ENCODE data around the gene CDX1. TPM values are rescaled to one million over a fixed set of nuclear protein-coding genes. Genes with fewer than 3 reads are reported as not detected.

CDX1 gene
- total and polyA plus RNA-seq, 12 donors, result 0.13 to 0.32 TPM; not detected in 10

- Histone ChIP-seq H3K27ac (peak overlapping the region; percentile 77 to 92 (median 85)), H3K4me1 (peaks cover 39 to 100% (median 76%) of the 10 kb centered on the region in 9 donors), H3K36me3 (peaks cover 0 to 39% (median 0%) of the 10 kb centered on the region in 9 donors), H3K27me3 (no peaks in the 10 kb centered on the region), H3K4me3 (peak overlapping the region in 2 of 10 donors; percentile 1 to 10), H3K9me3 (no peaks in the 10 kb centered on the region)
- intact Hi-C loops (cut with DNase I), result loop anchor here in 4 of 10 donors (10.0 kb wide), 2 partner anchors 217 to 297 kb away; partner anchors contain the start of gene TCOF1 (in 1 of the 4)
- no peak for ATAC-seq
- WGBS, 2 donors, result 62 to 73% methylated on average over 5 of the region's 5 CpGs
- no peak for TF ChIP-seq CTCF (IDR thresholded peaks at IDR 0.05)
- DNase-seq, result peak in 1 of 2 donors; percentile 18
These were observed 28.6 kb upstream of the CDX1 start for GRCh38 chr5:150137997-150138396.

GRCh38 chr5:150138551-150139265, 27.9 kb upstream of the CDX1 start:
- no peak for TF ChIP-seq CTCF (IDR thresholded peaks at IDR 0.05)
- intact Hi-C loops (cut with DNase I), result loop anchor here in 4 of 10 donors (10.0 kb wide), 2 partner anchors 216 to 296 kb away; partner anchors contain the start of gene TCOF1 (in 1 of the 4)
- peaks cover 0 to 31% (median 0%) of the 10 kb centered on the region in 9 donors for H3K36me3 ChIP-seq
- peak overlapping the region; percentile 78 to 92 (median 85) for H3K27ac ChIP-seq
- DNase-seq (peak; percentile 60 to 63), ATAC-seq (peak in 6 of 8 donors; percentile 4 to 44 (median 32))
- no peaks in the 10 kb centered on the region for H3K27me3 ChIP-seq
- 48 to 51% methylated on average over 10 of the region's 10 CpGs for WGBS, 2 donors
- peak overlapping the region in 4 of 10 donors; percentile 5 to 11 (median 8) for H3K4me3 ChIP-seq
- peaks cover 45 to 100% (median 80%) of the 10 kb centered on the region in 9 donors for H3K4me1 ChIP-seq
- no peaks in the 10 kb centered on the region for H3K9me3 ChIP-seq

- no peaks in the 10 kb centered on the region for H3K9me3 ChIP-seq
- ATAC-seq (no peak), DNase-seq (no peak)
- intact Hi-C loops (cut with DNase I), result loop anchor here in 4 of 10 donors (10.0 kb wide), 2 partner anchors 215 to 295 kb away; partner anchors contain the start of gene TCOF1 (in 1 of the 4)
- 71% methylated on average over 6 of the region's 6 CpGs for WGBS, 2 donors
- H3K4me1 ChIP-seq, result peaks cover 47 to 100% (median 82%) of the 10 kb centered on the region in 9 donors
- peak overlapping the region; percentile 78 to 92 (median 85) for H3K27ac ChIP-seq
- H3K27me3 ChIP-seq, result no peaks in the 10 kb centered on the region
- H3K36me3 ChIP-seq, result peaks cover 0 to 25% (median 0%) of the 10 kb centered on the region in 9 donors
- TF ChIP-seq CTCF (IDR thresholded peaks at IDR 0.05), result no peak
- peak overlapping the region in 2 of 10 donors; percentile 5 to 11 for H3K4me3 ChIP-seq
These were observed 27.2 kb upstream of the CDX1 start for GRCh38 chr5:150139334-150139733.

GRCh38 chr5:150140830-150141229, 25.7 kb upstream of the CDX1 start:
- ATAC-seq, result peak in 4 of 8 donors; percentile 7 to 26 (median 11)
- no peaks in the 10 kb centered on the region for H3K27me3 ChIP-seq
- TF ChIP-seq CTCF (IDR thresholded peaks at IDR 0.05), result no peak
- peak overlapping the region in 1 of 10 donors; percentile 8 for H3K4me3 ChIP-seq
- intact Hi-C loops (cut with DNase I), result no loop called here
- DNase-seq, result peak in 1 of 2 donors; percentile 55
- H3K9me3 ChIP-seq, result no peaks in the 10 kb centered on the region
- H3K27ac ChIP-seq, result peak overlapping the region; percentile 78 to 92 (median 85)
- peaks cover 51 to 100% (median 95%) of the 10 kb centered on the region in 9 donors for H3K4me1 ChIP-seq
- 56 to 68% methylated on average over 11 of the region's 11 CpGs for WGBS, 2 donors
- peaks cover 0 to 12% (median 0%) of the 10 kb centered on the region in 9 donors for H3K36me3 ChIP-seq

Measured in heart right ventricle (tissue), 16 donors.